HepG2 (cell line): ENCODE measurements around the gene KRTAP10-11. TPM values are rescaled to one million over a fixed set of nuclear protein-coding genes. Genes with fewer than 3 reads are reported as not detected.

Experiments used
- ATAC-seq: fragments of 200-7000 bp; cut with Tn5 transposase; 3 replicates; pipeline ENCODE4 v1.9.1; 2020; ENCODE audit warnings: mild to moderate bottlenecking, moderate library complexity
- BruUV-seq: library from RNA; stranded (reverse); fragments of 400-500 nt; replicated peaks from 2 replicates; lab custom pipeline; 2021; lab: Mats Ljungman, UMichigan
- CTCF ChIA-PET: fragments of 300-600 bp; formaldehyde crosslinking; extraction: SDS; loops from one replicate; lab custom pipeline; 2021; ENCODE audit warnings: low total read pairs, inconsistent platforms, low intra/inter-chr PET ratio; lab: Yijun Ruan, JAX
- POLR2A ChIA-PET: fragments of 350-600 bp; sonication (Branson Sonifier 250); formaldehyde crosslinking; loops from one replicate; lab custom pipeline; 2020; ENCODE audit warnings: antibody characterized with exemption, inconsistent platforms; lab: Yijun Ruan, JAX
- DNase-seq: peaks from one replicate; pipeline ENCODE4 v3.0.0-alpha.2; 2015; ENCODE audit warnings: low spot score
- FAIRE-seq: peaks from 3 replicates; lab custom pipeline; 2011; peaks lifted over from hg19 to GRCh38; lab: Jason Lieb, UNC
- H2AFZ ChIP-seq: one replicate; pipeline ENCODE4 v1.6.1; 2011; ENCODE audit warnings: low read length, inconsistent platforms
- H3K27ac ChIP-seq: fragments of 300-600 bp; 3 replicates; pipeline ENCODE4 v1.8.0; 2011; ENCODE audit warnings: mixed run types, mild to moderate bottlenecking, mixed read lengths, low read length, inconsistent platforms; ENCODE audit not compliant: insufficient read depth; ENCODE audit errors: extremely low read length
- H3K27me3 ChIP-seq, 2 experiments: fragments of 200-600 bp in 1 of 2; 2 replicates in 1 of 2; 3 replicates in 1 of 2; pipeline versions ENCODE4 v1.6.0 to v1.8.0; 2011; ENCODE audit warnings: low read length in 2 of 2, mild to moderate bottlenecking in 2 of 2, moderate library complexity in 2 of 2, inconsistent platforms in 1 of 2; ENCODE audit not compliant: insufficient read depth in 2 of 2, control insufficient read depth in 1 of 2
- H3K36me3 ChIP-seq, 2 experiments: fragments of 200-600 bp in 1 of 2; replicated peaks in 1 of 2; 2 replicates in 1 of 2; 3 replicates in 1 of 2; pipeline versions ENCODE4 v1.5.1 to v1.8.0; 2011; ENCODE audit warnings: low read length in 2 of 2, inconsistent platforms in 1 of 2; ENCODE audit not compliant: insufficient read depth in 2 of 2, control insufficient read depth in 1 of 2
- H3K4me1 ChIP-seq: 2 replicates; pipeline ENCODE4 v1.5.1; 2012; ENCODE audit warnings: low read length, inconsistent platforms; ENCODE audit not compliant: insufficient read depth
- H3K4me2 ChIP-seq: 2 replicates; pipeline ENCODE4 v1.6.0; 2011; ENCODE audit warnings: low read depth, low read length, inconsistent platforms
- H3K4me3 ChIP-seq, 3 experiments: fragments of 200-600 bp in 1 of 3; sonication (generic), shearing (Covaris generic) in 1 of 3; replicated peaks in 1 of 3; 2 replicates each; pipeline ENCODE4 v1.5.1; 2011 to 2016; ENCODE audit warnings: low read length in 3 of 3, inconsistent platforms in 2 of 3, low read depth in 2 of 3, mild to moderate bottlenecking in 2 of 3, control low read depth in 1 of 3, mixed read lengths in 1 of 3; ENCODE audit not compliant: insufficient read depth in 1 of 3
- H3K79me2 ChIP-seq: one replicate; pipeline ENCODE4 v1.6.1; 2011; ENCODE audit warnings: low read length, inconsistent platforms; ENCODE audit not compliant: insufficient read depth
- H3K9ac ChIP-seq: 2 replicates; pipeline ENCODE4 v1.6.0; 2011; ENCODE audit warnings: mild to moderate bottlenecking, low read depth, low read length, inconsistent platforms; ENCODE audit not compliant: insufficient read depth
- H3K9me3 ChIP-seq: 2 replicates; pipeline ENCODE4 v1.5.1; 2012; ENCODE audit warnings: mild to moderate bottlenecking, low read length
- H4K20me1 ChIP-seq: 2 replicates; pipeline ENCODE4 v1.6.0; 2011; ENCODE audit warnings: inconsistent platforms, mild to moderate bottlenecking, low read length, moderate library complexity; ENCODE audit not compliant: insufficient read depth
- FOSL1 ChIP-seq: sonication (generic); formaldehyde crosslinking; IDR thresholded peaks from 2 replicates; pipeline ENCODE4 v1.9.0; 2021; ENCODE audit warnings: missing genetic modification reagents, borderline replicate concordance
- FOXK2 ChIP-seq: fragments of 450-650 bp; IDR thresholded peaks from 2 replicates; pipeline ENCODE4 v1.6.1; 2016
- IRF1 ChIP-seq: sonication (generic); formaldehyde crosslinking; IDR thresholded peaks from 2 replicates; pipeline ENCODE4 v1.4.0; 2020; ENCODE audit warnings: low read depth, mild to moderate bottlenecking, missing genetic modification reagents
- KMT2B ChIP-seq: IDR thresholded peaks from 2 replicates; pipeline ENCODE4 v1.6.1; 2016; ENCODE audit warnings: missing genetic modification reagents, missing compliant biosample characterization
- MED1 ChIP-seq: sonication (generic); formaldehyde crosslinking; IDR thresholded peaks from 2 replicates; pipeline ENCODE4 v1.4.0; 2020; ENCODE audit warnings: missing genetic modification reagents
- MED13 ChIP-seq: sonication (generic); formaldehyde crosslinking; IDR thresholded peaks from 2 replicates; pipeline ENCODE4 v1.5.0; 2020; ENCODE audit warnings: missing genetic modification reagents
- MIXL1 ChIP-seq: IDR thresholded peaks from 2 replicates; pipeline ENCODE4 v1.6.1; 2016
- MLLT10 ChIP-seq: sonication (generic); formaldehyde crosslinking; IDR thresholded peaks from 2 replicates; pipeline ENCODE4 v1.4.0; 2020; ENCODE audit warnings: missing genetic modification reagents
- NFE2L2 ChIP-seq: fragments of 150-350 bp; IDR thresholded peaks from 2 replicates; pipeline ENCODE4 v1.6.1; 2014; ENCODE audit warnings: low read length
- ZBTB44 ChIP-seq: sonication (generic); formaldehyde crosslinking; IDR thresholded peaks from 2 replicates; pipeline ENCODE4 v1.4.0; 2020; ENCODE audit warnings: missing genetic modification reagents
- ZFP36 ChIP-seq: fragments of 150-350 bp; IDR thresholded peaks from 2 replicates; pipeline ENCODE4 v1.6.1; 2018; ENCODE audit warnings: borderline replicate concordance, low read length, low read depth; ENCODE audit not compliant: partially characterized antibody
- ZFP62 ChIP-seq: sonication (generic); formaldehyde crosslinking; IDR thresholded peaks from 2 replicates; pipeline ENCODE4 v1.4.0; 2020; ENCODE audit warnings: missing genetic modification reagents
- ZFY ChIP-seq: sonication (generic); formaldehyde crosslinking; IDR thresholded peaks from 2 replicates; pipeline ENCODE4 v1.4.0; 2020; ENCODE audit warnings: missing genetic modification reagents
- ZNF263 ChIP-seq: sonication (generic); formaldehyde crosslinking; IDR thresholded peaks from 2 replicates; pipeline ENCODE4 v1.4.0; 2020; ENCODE audit warnings: missing genetic modification reagents
- ZNF281 ChIP-seq: sonication (generic); formaldehyde crosslinking; IDR thresholded peaks from 2 replicates; pipeline ENCODE4 v1.4.0; 2020; ENCODE audit warnings: missing genetic modification reagents, borderline replicate concordance
- ZNF468 ChIP-seq: sonication (generic); formaldehyde crosslinking; IDR thresholded peaks from 2 replicates; pipeline ENCODE4 v1.8.0; 2022; ENCODE audit warnings: mild to moderate bottlenecking, moderate library complexity, missing genetic modification reagents
- ZNF558 ChIP-seq: sonication (generic); formaldehyde crosslinking; IDR thresholded peaks from 2 replicates; pipeline ENCODE4 v1.9.0; 2022; ENCODE audit warnings: mild to moderate bottlenecking, missing genetic modification reagents, borderline replicate concordance
- ZNF605 ChIP-seq: sonication (generic); formaldehyde crosslinking; IDR thresholded peaks from 2 replicates; pipeline ENCODE4 v1.8.0; 2022; ENCODE audit warnings: mild to moderate bottlenecking, missing genetic modification reagents
- ZNF737 ChIP-seq: sonication (generic); formaldehyde crosslinking; IDR thresholded peaks from 2 replicates; pipeline ENCODE4 v1.5.0; 2020; ENCODE audit warnings: missing genetic modification reagents, mild to moderate bottlenecking, borderline replicate concordance
- WGBS: methylation state at CpG from one replicate; pipeline ENCODE4 v1.1.6; 2017; ENCODE audit warnings: low lambda C conversion rate; 5-methylcytosine and 5-hydroxymethylcytosine counted together
- in situ Hi-C: cut with HindIII; loops from 2 replicates; pipeline ENCODE4 v1.10.0; 2017; ENCODE audit warnings: low pct_unique_long_range_greater_than_20kb; ENCODE audit not compliant: extremely low pct_ligation_motif_present
- intact Hi-C: fragments of 100-400 bp; cut with micrococcal nuclease; formaldehyde crosslinking; loops from one replicate; pipeline ENCODE4 v1.10.0; 2022; ENCODE audit not compliant: unreplicated experiment
- polyA plus RNA-seq, 8 experiments: library from polyadenylated mRNA; depleted of rRNA in 3 of 8; stranded (reverse) in 7 of 8; unstranded in 1 of 8; fragments of >200 nt; fragmentation: Illumina TruSeq in 4 of 8; extraction: Trizol in 4 of 8; gene quantifications; 2 replicates each; pipeline versions ENCODE4 v1.2.1 to v1.2.3, GENCODE V29; 2011 to 2016; ENCODE audit warnings: low read depth in 4 of 8, missing spikeins in 1 of 8, mixed read lengths in 1 of 8; ENCODE audit not compliant: insufficient read depth in 1 of 8
- total RNA-seq, 5 experiments: library from RNA; depleted of rRNA; stranded (reverse); fragments of >200 nt; fragmentation: Illumina TruSeq; extraction: Trizol; gene quantifications; 2 replicates each; pipeline ENCODE4 v1.2.3, GENCODE V29; 2016; ENCODE audit warnings: low read depth in 1 of 5

Gene KRTAP10-11
- total and polyA plus RNA-seq, 2 of the 13 experiments (the other 11 are each of a cell fraction or from before 2014, with no cell fraction given): not detected

- no peak overlapping the region for H3K4me2 ChIP-seq
- ATAC-seq: no peak
- no peaks in the 10 kb centered on the region for H3K4me1 ChIP-seq
- FAIRE-seq: no peak
- no peak overlapping the region for H3K27ac ChIP-seq
- H2AFZ ChIP-seq: no peak overlapping the region
- 68% methylated on average over 14 of the region's 18 CpGs for WGBS
- no peak overlapping the region for H3K9ac ChIP-seq
- DNase-seq: no peak
- peaks cover 5 to 40% of the 10 kb centered on the region in 2 experiments; a peak in 4 of 5 replicates for H3K27me3 ChIP-seq
- intact Hi-C loops (no loop called here), in situ Hi-C loops (no loop called here)
- BruUV-seq: no TSS peak
- no peaks in the 10 kb centered on the region for H3K36me3 ChIP-seq
- H4K20me1 ChIP-seq: no peaks in the 10 kb centered on the region
- no peaks in the 10 kb centered on the region for H3K79me2 ChIP-seq
- peaks cover 9% of the 10 kb centered on the region for H3K9me3 ChIP-seq
- TF ChIP-seq ZNF737 (CRISPR knock-in tag) (no peak), KMT2B (CRISPR knock-in tag) (no peak), IRF1 (no peak), MED13 (no peak), FOXK2 (no peak), ZFP36 (no peak), MLLT10 (CRISPR knock-in tag) (no peak), ZNF263 (CRISPR knock-in tag) (no peak), ZNF605 (CRISPR knock-in tag) (no peak), ZNF281 (CRISPR knock-in tag) (no peak), MED1 (CRISPR knock-in tag) (no peak), FOSL1 (CRISPR knock-in tag) (no peak), MIXL1 (CRISPR knock-in tag) (no peak), NFE2L2 (no peak), ZFP62 (no peak), ZFY (no peak), ZBTB44 (no peak), ZNF558 (CRISPR knock-in tag) (no peak), ZNF468 (CRISPR knock-in tag) (no peak)
- CTCF ChIA-PET: no interaction called here
- POLR2A ChIA-PET: no interaction called here
- H3K4me3 ChIP-seq: no peak overlapping the region
These were observed 3.4 kb downstream of the KRTAP10-11 start for GRCh38 chr21:44649521-44650100.
